Dedifferentiated amniotic fluid mesenchymal stem cell (primary cell): Measurements from ENCODE around the gene OBP2B.

Experiments
- DNase-seq: peaks from one replicate; pipeline ENCODE4 v3.0.0-alpha.2; 2016; ENCODE audit errors: extremely low spot score

Gene OBP2B

GRCh38 chr9:133167096-133167730 is 41.8 kb downstream of the OBP2B start:
- no peak for DNase-seq

- no peak for DNase-seq
Measured at GRCh38 chr9:133166392-133166791, 42.7 kb downstream of the OBP2B start.

- no peak for DNase-seq
Measured at GRCh38 chr9:133165452-133165730, 43.7 kb downstream of the OBP2B start.

- DNase-seq: no peak
Measured at GRCh38 chr9:133164191-133164590, 44.9 kb downstream of the OBP2B start.

- no peak for DNase-seq
Measured at GRCh38 chr9:133163504-133164172, 45.4 kb downstream of the OBP2B start, which contains the start of gene GBGT1. TSS of gene GBGT1 (minus strand) at chr9:133163914. CDS start at chr9:133162412, 1,502 bp downstream.

- DNase-seq: no peak
Measured at GRCh38 chr9:133162861-133163503, 46.1 kb downstream of the OBP2B start.

GRCh38 chr9:133161547-133161950 is 47.5 kb downstream of the OBP2B start:
- DNase-seq: no peak

GRCh38 chr9:133160742-133161546 is 48.1 kb downstream of the OBP2B start:
- DNase-seq: no peak

- no peak for DNase-seq
Measured at GRCh38 chr9:133158695-133159094, 50.4 kb downstream of the OBP2B start.
